HG02973 (cell line): ENCODE results near the gene VAC14.

Experiments used
- ATAC-seq: cut with Tn5 transposase; IDR thresholded peaks from one replicate; pipeline ENCODE4 v1.9.1; 2021; ENCODE audit warnings: moderate library complexity; ENCODE audit not compliant: unreplicated experiment

The VAC14 gene

DNA sequence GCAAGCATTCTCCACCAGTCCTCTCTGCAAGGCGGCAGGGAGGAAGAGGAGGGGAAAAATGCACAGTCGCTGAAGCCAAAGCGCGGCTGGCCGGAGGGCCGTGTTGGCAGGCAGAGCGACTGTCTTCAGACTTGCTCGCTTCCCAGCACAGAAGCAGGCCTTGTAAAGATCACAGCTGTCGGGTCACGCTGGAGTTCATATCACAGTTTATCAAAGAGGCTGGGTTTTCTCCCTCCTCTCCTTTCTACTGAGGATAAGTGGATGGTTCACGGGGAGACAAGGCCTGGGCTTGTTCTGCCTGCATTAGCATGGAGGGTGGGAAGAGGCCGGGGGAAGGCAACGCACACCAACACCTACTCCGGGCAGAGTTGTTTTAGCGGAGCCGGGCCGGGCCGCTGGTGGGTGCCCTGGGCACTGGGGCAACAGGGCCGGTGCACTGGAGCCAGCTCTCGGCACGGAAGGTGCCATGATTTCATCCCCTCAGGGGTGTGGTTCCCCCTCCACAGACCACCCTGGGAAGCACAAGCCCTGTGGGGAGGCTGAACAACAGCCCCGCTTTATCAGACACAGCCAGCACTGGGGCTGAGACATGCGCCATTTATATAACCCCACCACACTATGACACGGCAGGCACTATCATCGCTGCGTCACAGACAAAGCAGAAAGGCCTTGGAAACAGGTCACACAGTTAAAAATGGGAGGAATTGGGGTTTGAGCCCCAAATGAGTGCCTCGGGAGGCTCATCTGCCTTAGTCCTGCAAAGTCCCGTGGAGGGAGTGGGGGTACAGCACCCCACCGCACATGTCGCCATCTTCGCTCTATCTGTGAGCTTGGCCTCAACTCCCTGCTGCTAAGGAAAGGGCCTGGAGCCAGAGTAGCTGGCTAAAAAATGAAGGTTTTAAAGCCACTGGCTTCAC lies 74.8 kb downstream of the VAC14 start:
- ATAC-seq, result no peak

GRCh38 chr16:70725024-70725911 lies 75.7 kb downstream of the VAC14 start:
- ATAC-seq, result no peak

- ATAC-seq, result no peak
These were observed 76.6 kb downstream of the VAC14 start for GRCh38 chr16:70724146-70725023.

GRCh38 chr16:70723740-70724145 lies 77.2 kb downstream of the VAC14 start:
- ATAC-seq, result no peak

DNA sequence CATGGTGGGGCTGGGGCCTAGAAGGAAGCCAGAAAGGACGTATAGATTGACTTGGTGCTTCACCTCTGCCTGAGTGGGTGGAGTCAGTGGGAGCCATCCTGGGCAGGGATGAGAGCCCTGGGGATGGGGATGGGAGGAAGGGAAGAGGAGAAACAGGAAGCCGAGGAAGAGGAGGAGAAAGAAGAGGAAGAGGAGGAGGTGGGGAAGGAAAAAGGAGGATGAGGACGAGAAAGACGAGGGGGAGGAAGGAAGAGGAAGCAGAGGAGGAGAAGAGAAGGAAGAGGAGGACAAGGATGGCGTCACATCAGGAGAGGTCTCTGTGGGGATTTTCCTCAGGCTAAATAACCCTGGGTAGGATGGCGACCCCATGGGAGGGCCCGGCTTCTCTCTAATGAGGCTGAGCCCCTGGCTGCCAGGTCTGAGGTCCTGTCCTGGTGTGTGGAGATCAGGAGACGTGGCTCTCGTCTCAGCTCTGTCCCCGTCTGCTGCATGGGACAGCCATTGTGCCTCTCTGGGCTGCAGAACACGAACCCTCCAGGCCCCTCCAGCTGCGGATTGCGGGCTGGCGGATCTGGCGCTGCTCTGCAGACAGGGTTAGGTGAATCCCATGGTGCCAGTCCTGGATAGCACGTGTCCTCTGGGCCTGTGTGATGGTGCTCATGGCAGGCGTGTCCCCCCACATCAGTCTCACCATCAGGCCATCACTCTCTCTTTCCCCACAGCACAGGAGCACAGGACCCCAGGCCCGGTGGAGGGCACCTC lies 79.6 kb downstream of the VAC14 start:
- ATAC-seq, result no peak

- no peak for ATAC-seq
These were observed 80.3 kb downstream of the VAC14 start for GRCh38 chr16:70720425-70721201.

- ATAC-seq, result no peak
These were observed 83.9 kb downstream of the VAC14 start for GRCh38 chr16:70717065-70717464.

- no peak for ATAC-seq
These were observed 85.0 kb downstream of the VAC14 start for GRCh38 chr16:70715860-70716357.

DNA sequence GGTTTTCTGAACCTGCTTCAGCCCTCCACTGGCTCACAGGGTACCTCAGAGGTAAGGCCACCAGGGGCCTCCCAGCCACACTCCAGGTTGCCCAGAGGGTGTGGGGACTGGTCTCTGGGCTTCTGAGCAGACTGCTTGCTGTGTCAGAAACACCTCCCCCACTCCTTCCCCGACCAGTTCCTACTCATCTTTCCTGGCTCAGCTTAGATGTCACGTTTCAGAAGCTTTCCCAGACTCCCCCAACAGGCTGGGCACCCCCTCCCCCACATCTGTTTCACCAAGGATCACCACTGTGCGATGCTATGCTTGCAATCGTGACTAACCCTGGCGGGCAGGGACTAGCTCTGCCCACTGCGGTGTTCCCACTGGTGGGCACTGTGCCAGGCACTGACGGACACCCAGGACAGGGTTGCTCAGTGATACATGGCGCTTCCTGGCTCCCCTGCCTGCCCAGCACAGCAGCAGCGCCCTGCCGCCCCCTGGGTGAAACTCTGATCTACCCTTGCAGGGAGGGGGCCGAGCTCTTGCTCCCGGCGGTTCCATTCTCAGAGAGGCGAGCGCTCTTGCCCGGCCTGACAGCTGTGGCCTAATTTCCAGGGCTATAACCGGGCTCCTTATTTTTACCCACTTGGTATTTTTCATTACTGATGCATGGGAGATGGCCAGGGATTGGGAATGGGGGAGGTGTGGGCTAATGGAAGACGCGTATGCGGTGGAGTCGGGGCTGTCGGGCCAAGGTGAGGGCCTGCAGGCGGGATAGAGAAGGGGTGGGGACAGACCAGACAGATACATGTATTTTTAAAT lies 85.7 kb downstream of the VAC14 start:
- ATAC-seq, result no peak

GRCh38 chr16:70714581-70715054 lies 86.3 kb downstream of the VAC14 start:
- ATAC-seq, result no peak

GRCh38 chr16:70713824-70714223 lies 87.1 kb downstream of the VAC14 start:
- no peak for ATAC-seq

DNA sequence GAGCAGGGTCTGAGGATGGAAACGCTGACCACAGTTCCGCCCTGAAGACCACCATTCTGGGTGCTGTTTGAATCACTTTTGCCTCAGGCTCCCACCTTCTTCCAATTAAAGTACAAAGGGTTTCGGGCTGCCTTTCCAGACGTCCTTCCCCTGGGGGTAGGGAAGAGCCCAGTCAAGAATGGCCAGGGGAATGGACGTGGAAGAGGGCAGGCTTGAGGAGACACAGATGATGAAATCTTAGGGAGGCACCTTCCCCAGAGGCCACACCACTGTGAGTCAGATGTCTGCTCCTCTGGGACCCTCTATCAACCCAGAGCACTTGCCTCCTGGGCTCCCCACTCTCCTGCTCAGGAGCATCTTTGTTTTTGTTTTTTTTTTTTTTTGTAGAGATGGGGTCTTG lies 87.6 kb downstream of the VAC14 start:
- ATAC-seq, result no peak

DNA sequence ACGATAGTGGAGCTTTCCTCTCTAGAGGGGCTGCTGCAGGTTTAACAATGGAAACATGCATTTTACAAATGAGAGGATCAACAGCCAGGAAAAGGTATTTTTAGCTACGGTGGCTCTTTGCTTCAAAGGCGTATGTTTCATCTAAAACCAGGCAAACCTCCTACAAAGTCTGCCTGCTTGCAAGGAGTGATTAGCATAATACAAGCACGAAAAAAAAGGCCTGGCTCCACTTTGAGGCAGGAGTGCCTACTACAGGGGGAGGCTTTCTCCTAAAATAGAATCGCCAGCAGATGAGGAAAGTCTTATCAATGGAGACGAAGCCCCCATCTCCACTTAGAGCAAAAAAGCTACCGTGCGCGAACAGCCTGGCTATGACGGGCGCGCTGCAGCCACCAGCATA lies 88.0 kb downstream of the VAC14 start:
- no peak for ATAC-seq

DNA sequence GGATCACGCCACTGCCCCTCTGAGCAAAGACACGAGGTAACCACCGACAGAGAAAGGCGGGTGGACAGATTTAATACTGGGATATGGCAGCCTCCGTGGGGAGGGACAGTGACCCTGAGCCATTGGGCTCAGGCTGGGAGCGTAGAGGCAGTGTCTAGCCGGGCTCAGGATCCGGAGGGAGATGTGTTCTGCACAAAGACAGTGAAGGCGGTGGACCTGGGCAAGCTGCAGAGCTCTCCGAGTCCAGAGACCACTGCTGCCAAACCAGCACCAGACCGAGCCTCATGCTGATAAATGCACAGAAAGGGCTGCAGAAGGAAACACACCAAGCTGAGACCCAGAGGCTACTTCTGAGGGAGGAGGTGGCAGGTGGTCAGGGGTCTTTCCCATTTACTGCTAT lies 88.6 kb downstream of the VAC14 start:
- no peak for ATAC-seq

DNA sequence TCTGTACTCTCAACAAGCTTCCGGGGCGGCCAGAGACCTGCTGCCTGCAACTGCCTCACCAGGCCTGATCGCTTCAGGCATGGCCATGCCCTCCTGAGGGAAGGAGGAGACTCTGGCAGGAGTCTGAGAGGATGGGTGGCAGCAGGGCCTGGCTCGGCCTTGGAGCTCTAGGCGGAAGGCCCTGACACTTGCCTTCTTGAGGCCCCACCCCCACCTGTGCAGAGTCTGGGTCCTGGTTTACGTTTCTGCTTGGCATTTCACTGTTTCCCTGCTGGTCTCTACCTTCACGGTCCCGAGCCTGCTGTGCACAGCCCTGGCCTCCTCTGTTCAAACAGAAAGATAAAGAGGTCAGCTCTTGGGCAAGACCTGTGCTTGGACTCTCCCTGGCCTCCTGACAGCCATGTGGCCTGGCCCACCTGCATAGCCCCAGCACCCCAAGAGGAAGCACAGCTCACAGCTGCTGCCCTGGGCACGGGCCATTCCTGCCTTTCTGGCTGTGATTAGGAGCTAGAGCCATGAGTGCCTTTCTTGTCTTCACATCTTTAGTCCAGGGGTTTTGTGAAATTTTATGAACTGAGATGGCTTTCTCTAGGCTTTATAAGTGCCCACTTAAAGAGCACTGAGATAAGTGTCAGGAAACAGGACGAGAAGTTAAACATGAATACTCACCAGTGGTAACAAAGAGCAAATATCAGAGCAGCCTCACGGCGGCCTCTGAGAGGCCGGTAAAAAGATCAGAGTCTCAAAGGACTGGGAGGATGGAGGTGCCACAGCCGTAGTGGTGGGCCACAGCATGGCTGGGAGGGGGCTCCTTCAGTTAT lies 89.5 kb downstream of the VAC14 start:
- ATAC-seq, result no peak

DNA sequence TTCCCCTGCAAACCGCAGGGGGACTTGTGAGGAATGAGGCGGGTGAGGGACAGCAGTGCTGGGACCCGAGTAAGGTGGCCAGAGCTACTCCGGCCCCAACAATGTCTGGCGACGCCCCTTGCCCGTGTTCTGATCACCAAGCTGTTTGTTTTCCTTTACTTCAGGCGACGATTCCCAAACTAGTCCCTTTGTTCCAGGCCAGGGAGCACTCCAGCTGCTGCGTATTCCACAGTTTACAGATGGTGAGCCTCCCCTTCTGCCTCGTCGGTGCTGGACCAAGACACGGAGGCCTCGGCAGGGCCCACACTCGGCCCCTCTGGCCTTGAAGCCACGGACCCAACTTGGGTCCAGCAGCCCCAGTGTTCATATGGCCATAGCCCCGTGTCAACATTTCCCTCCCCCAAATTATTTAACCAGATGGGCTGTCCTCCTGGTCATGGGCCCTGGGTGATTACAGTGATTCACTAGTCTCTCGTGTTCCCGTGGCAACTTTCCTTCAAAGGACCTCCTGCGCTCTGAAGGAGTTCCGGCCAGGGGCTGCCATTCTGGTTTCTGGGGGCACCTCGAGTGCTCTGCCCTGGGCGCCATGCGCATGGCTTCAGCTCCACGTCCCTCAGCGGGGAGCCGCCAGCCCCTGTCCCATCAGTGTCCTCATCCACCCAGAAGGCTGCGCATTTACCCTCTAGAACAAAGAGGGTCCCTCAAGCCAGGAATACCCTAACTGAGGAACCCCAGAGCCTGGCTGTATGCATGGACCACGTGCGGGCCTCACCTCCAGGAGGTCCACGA lies 90.3 kb downstream of the VAC14 start:
- ATAC-seq, result no peak

GRCh38 chr16:70709942-70710341 lies 91.0 kb downstream of the VAC14 start:
- no peak for ATAC-seq
